Right kidney (tissue), 1 donor: ENCODE results near the gene PDE9A.

Experiments
- DNase-seq: peaks from one replicate; pipeline ENCODE4 v3.0.0-alpha.2; 2016

PDE9A gene

GRCh38 chr21:42758721-42759593 is 105.5 kb downstream of the PDE9A start:
- no peak for DNase-seq

- no peak for DNase-seq
Observed at GRCh38 chr21:42759594-42759927, 106.1 kb downstream of the PDE9A start.

- DNase-seq: no peak
Observed at GRCh38 chr21:42760361-42760950, 107.0 kb downstream of the PDE9A start.

GRCh38 chr21:42760951-42761751 is 107.7 kb downstream of the PDE9A start:
- no peak for DNase-seq

- no peak for DNase-seq
Observed at GRCh38 chr21:42761776-42762335, 108.4 kb downstream of the PDE9A start.

GRCh38 chr21:42763581-42764442 is 110.4 kb downstream of the PDE9A start:
- DNase-seq: no peak

GRCh38 chr21:42764443-42764760 is 111.0 kb downstream of the PDE9A start:
- no peak for DNase-seq

- no peak for DNase-seq
Observed at GRCh38 chr21:42764883-42765282, 111.5 kb downstream of the PDE9A start.

GRCh38 chr21:42765656-42766055 is 112.2 kb downstream of the PDE9A start:
- DNase-seq: no peak

- DNase-seq: no peak
Observed at GRCh38 chr21:42766739-42767560, 113.5 kb downstream of the PDE9A start.

GRCh38 chr21:42767561-42767835 is 114.1 kb downstream of the PDE9A start:
- no peak for DNase-seq

GRCh38 chr21:42768324-42769121 is 115.1 kb downstream of the PDE9A start:
- no peak for DNase-seq

- DNase-seq: no peak
Observed at GRCh38 chr21:42769183-42769819, 115.9 kb downstream of the PDE9A start.

- no peak for DNase-seq
Observed at GRCh38 chr21:42769820-42770716, 116.6 kb downstream of the PDE9A start.

GRCh38 chr21:42770717-42771502 is 117.5 kb downstream of the PDE9A start:
- no peak for DNase-seq

- no peak for DNase-seq
Observed at GRCh38 chr21:42771503-42771805, 118.0 kb downstream of the PDE9A start.

- no peak for DNase-seq
Observed at GRCh38 chr21:42775123-42775522, 121.7 kb downstream of the PDE9A start.

GRCh38 chr21:42775891-42776290 is 122.5 kb downstream of the PDE9A start:
- no peak for DNase-seq
